ENCODE results near the gene FAM187B. TPM values are rescaled to one million over a fixed set of nuclear protein-coding genes. Genes with fewer than 3 reads are reported as not detected.

Gene FAM187B
- total RNA-seq, 4 donors from 2014 or later: not detected

- no peaks in the 10 kb centered on the region for H3K36me3 ChIP-seq
- H3K27ac ChIP-seq: no peak overlapping the region
- 25% methylated on average over 2 of the region's 12 CpGs; no CpG with 5 or more reads in 1 of the 2 donors for WGBS, 2 donors (ENCODE audit: low coverage in 1 of 2)
- H3K27me3 ChIP-seq: peaks cover 19% of the 10 kb centered on the region
- peaks cover 0 to 24% (median 19%) of the 10 kb centered on the region in 3 donors for H3K4me1 ChIP-seq
- no peak overlapping the region for H3K4me3 ChIP-seq
- TF ChIP-seq, protein P1, sequence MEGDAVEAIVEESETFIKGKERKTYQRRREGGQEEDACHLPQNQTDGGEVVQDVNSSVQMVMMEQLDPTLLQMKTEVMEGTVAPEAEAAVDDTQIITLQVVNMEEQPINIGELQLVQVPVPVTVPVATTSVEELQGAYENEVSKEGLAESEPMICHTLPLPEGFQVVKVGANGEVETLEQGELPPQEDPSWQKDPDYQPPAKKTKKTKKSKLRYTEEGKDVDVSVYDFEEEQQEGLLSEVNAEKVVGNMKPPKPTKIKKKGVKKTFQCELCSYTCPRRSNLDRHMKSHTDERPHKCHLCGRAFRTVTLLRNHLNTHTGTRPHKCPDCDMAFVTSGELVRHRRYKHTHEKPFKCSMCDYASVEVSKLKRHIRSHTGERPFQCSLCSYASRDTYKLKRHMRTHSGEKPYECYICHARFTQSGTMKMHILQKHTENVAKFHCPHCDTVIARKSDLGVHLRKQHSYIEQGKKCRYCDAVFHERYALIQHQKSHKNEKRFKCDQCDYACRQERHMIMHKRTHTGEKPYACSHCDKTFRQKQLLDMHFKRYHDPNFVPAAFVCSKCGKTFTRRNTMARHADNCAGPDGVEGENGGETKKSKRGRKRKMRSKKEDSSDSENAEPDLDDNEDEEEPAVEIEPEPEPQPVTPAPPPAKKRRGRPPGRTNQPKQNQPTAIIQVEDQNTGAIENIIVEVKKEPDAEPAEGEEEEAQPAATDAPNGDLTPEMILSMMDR (IDR thresholded peaks at IDR 0.05): no peak
- no peak for TF ChIP-seq EP300 (IDR thresholded peaks at IDR 0.05)
- no peak for TF ChIP-seq POLR2AphosphoS5 (IDR thresholded peaks at IDR 0.05)
- no peak for TF ChIP-seq POLR2A (IDR thresholded peaks at IDR 0.05)
- no peak for ATAC-seq
- no peaks in the 10 kb centered on the region for H3K9me3 ChIP-seq
Measured at GRCh38 chr19:35261356-35262100, 33.0 kb upstream of the FAM187B start.

DNA sequence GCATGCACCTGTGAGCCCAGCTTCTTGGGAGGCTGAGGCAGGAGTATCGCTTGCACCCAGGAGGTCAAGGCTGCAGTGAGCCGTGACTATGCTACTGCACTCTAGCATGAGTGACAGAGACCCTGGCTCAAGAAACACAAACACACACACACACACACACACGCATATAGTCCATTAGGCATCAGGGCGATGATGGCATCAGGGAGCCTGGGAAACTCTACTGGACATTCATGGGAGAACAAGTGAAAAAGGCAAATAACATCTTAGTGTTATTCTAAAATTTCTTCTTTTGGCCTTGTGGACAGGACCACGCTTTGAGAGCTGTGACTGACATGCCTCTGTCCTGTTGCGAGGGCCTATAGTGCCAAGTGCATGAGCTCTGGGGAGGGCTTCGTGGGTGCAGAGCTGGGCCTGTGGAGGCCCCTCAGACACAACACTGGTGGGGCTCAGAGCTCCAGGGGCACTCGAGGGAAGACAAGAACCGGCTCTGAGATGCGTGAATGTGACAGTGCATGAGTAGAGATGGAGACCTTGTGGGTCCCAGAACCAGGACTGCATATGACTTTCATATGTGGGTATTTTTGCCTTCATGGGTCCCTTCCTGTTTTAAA is 32.3 kb upstream of the FAM187B start:
- Histone ChIP-seq H3K27ac (no peak overlapping the region), H3K36me3 (no peaks in the 10 kb centered on the region), H3K9me3 (no peaks in the 10 kb centered on the region), H3K4me3 (no peak overlapping the region), H3K4me1 (peaks cover 0 to 16% (median 13%) of the 10 kb centered on the region in 3 donors), H3K27me3 (peaks cover 25% of the 10 kb centered on the region)
- 48 to 72% methylated on average over 4 to 6 of the region's 10 CpGs for WGBS, 2 donors (ENCODE audit: low coverage in 1 of 2)
- ATAC-seq: no peak
- TF ChIP-seq POLR2AphosphoS5 (IDR thresholded peaks at IDR 0.05): no peak
- TF ChIP-seq, protein P1 (IDR thresholded peaks at IDR 0.05): no peak
- TF ChIP-seq POLR2A (IDR thresholded peaks at IDR 0.05): no peak
- TF ChIP-seq EP300 (IDR thresholded peaks at IDR 0.05): no peak

- no peak for ATAC-seq
- TF ChIP-seq POLR2AphosphoS5 (IDR thresholded peaks at IDR 0.05): no peak
- TF ChIP-seq EP300 (IDR thresholded peaks at IDR 0.05): no peak
- TF ChIP-seq, protein P1 (IDR thresholded peaks at IDR 0.05): no peak
- TF ChIP-seq POLR2A (IDR thresholded peaks at IDR 0.05): no peak
- Histone ChIP-seq H3K27ac (no peak overlapping the region), H3K36me3 (no peaks in the 10 kb centered on the region), H3K4me1 (no peaks in the 10 kb centered on the region), H3K9me3 (no peaks in the 10 kb centered on the region), H3K27me3 (peaks cover 58% of the 10 kb centered on the region), H3K4me3 (no peak overlapping the region)
- 61 to 73% methylated on average over 4 to 8 of the region's 9 CpGs for WGBS, 2 donors (ENCODE audit: low coverage in 1 of 2)
Measured at GRCh38 chr19:35257113-35257461, 28.5 kb upstream of the FAM187B start.

DNA sequence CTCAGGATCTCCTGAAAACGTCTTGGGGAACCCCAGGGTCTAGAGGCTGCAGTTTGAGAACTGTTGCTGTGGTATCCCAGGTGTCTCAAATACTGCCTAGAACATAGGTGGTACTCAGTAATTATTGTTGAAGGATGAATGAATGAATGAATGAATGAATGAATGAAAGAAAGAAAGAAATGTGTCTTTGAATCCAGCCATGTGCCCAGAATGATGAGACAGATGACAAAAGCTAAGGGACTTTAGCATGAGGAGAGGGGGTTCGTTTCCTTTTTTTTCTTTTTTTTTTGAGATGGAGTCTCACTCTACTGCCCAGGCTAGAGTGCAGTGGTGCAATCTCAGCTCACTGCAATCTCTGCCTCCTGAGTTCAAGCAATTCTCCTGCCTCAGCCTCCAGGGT is 28.0 kb upstream of the FAM187B start:
- WGBS, 2 donors (ENCODE audit: low coverage in 1 of 2): 39 to 43% methylated on average over 1 to 2 of the region's 2 CpGs
- no peak for ATAC-seq
- no peaks in the 10 kb centered on the region for H3K9me3 ChIP-seq
- TF ChIP-seq POLR2AphosphoS5 (IDR thresholded peaks at IDR 0.05) (no peak), EP300 (IDR thresholded peaks at IDR 0.05) (no peak), POLR2A (IDR thresholded peaks at IDR 0.05) (no peak)
- TF ChIP-seq, protein P1 (IDR thresholded peaks at IDR 0.05): no peak
- no peaks in the 10 kb centered on the region for H3K4me1 ChIP-seq
- H3K4me3 ChIP-seq: no peak overlapping the region
- H3K36me3 ChIP-seq: no peaks in the 10 kb centered on the region
- peaks cover 59% of the 10 kb centered on the region for H3K27me3 ChIP-seq
- H3K27ac ChIP-seq: no peak overlapping the region

Measured in gastroesophageal sphincter (tissue), 4 donors.